HCT116 (cell line): Measurements from ENCODE around the gene NBL1. TPM values are rescaled to one million over a fixed set of nuclear protein-coding genes. Genes with fewer than 3 reads are reported as not detected.

Source experiments
- ATAC-seq: fragments of 200-7000 bp; cut with Tn5 transposase; 2 replicates; pipeline ENCODE4 v1.9.1; 2020; ENCODE audit warnings: mild to moderate bottlenecking, moderate library complexity
- BruUV-seq: library from RNA; stranded (reverse); fragments of 400-500 nt; replicated peaks from 2 replicates; lab custom pipeline; 2021; lab: Mats Ljungman, UMichigan
- CTCF ChIA-PET: fragments of 300-600 bp; sonication (Branson Sonifier 250); formaldehyde crosslinking; loops from one replicate; lab custom pipeline; 2021; ENCODE audit warnings: antibody characterized with exemption; lab: Charles Lee
- POLR2A ChIA-PET: fragments of 300-600, 350-600 bp; sonication (Branson Sonifier 250); formaldehyde crosslinking; loops from one replicate; lab custom pipeline; 2021; ENCODE audit warnings: antibody characterized with exemption; lab: Charles Lee
- RAD21 ChIA-PET, 2 experiments: fragments of 300-600 bp; sonication (Branson Sonifier 250); formaldehyde crosslinking; loops; one replicate each; lab custom pipeline; 2023; ENCODE audit warnings: low total read pairs in 2 of 2; ENCODE audit not compliant: uncharacterized antibody in 2 of 2, unreplicated experiment in 2 of 2, low non-redundant PET in 1 of 2; lab: Charles Lee
- DNase-seq: peaks from one replicate; pipeline ENCODE4 v3.0.0-alpha.2; 2010; ENCODE audit warnings: low read depth, low spot score
- H2AFZ ChIP-seq: fragments of 200-600 bp; shearing (Covaris generic), sonication (generic); 2 replicates; pipeline ENCODE4 v1.6.1; 2017; ENCODE audit warnings: low read depth, mixed run types, mixed read lengths, antibody characterized with exemption, low read length; ENCODE audit not compliant: poor library complexity, severe bottlenecking
- H3K27ac ChIP-seq: 2 replicates; pipeline ENCODE4 v1.5.1; 2012; ENCODE audit warnings: low read depth, low read length
- H3K27me3 ChIP-seq: fragments of 200-600 bp; sonication (generic); 2 replicates; pipeline ENCODE4 v1.6.1; 2016; ENCODE audit warnings: mixed run types, low read length, mixed read lengths; ENCODE audit not compliant: insufficient read depth
- H3K36me3 ChIP-seq, 2 experiments: fragments of 200-500 bp in 1 of 2; fragments of 200-600 bp in 1 of 2; sonication (Bioruptor generic) in 1 of 2; sonication (generic) in 1 of 2; 2 replicates each; pipeline versions ENCODE4 v1.5.1 to v1.6.1; 2014 to 2016; ENCODE audit warnings: low read length in 2 of 2, inconsistent platforms in 1 of 2, mixed read lengths in 1 of 2, mixed run types in 1 of 2; ENCODE audit not compliant: insufficient read depth in 2 of 2, control insufficient read depth in 1 of 2
- H3K4me1 ChIP-seq, 2 experiments: fragments of 200-600 bp in 1 of 2; sonication (generic) in 1 of 2; 2 replicates each; pipeline versions ENCODE4 v1.5.1 to v1.6.1; 2012 to 2017; ENCODE audit warnings: low read length in 2 of 2, inconsistent platforms in 1 of 2, mild to moderate bottlenecking in 1 of 2, mixed read lengths in 1 of 2, mixed run types in 1 of 2, moderate library complexity in 1 of 2; ENCODE audit not compliant: insufficient read depth in 2 of 2, control insufficient read depth in 1 of 2
- H3K4me2 ChIP-seq: fragments of 200-600 bp; sonication (generic); 2 replicates; pipeline ENCODE4 v1.6.1; 2017; ENCODE audit warnings: mixed run types, low read length, mixed read lengths
- H3K4me3 ChIP-seq, 2 experiments: fragments of 200-600 bp in 1 of 2; sonication (generic) in 1 of 2; replicated peaks in 1 of 2; 2 replicates each; pipeline ENCODE4 v1.5.1; 2011 to 2016; ENCODE audit warnings: low read length in 2 of 2, control low read depth in 1 of 2, low read depth in 1 of 2, mild to moderate bottlenecking in 1 of 2, mixed read lengths in 1 of 2, mixed run types in 1 of 2
- H3K79me2 ChIP-seq: fragments of 200-600 bp; sonication (generic); 2 replicates; pipeline ENCODE4 v1.6.1; 2017; ENCODE audit warnings: mild to moderate bottlenecking, mixed run types, low read length, moderate library complexity, mixed read lengths; ENCODE audit not compliant: insufficient read depth
- H3K9ac ChIP-seq: fragments of 200-600 bp; sonication (generic); 2 replicates; pipeline ENCODE4 v1.6.1; 2016; ENCODE audit warnings: low read length, mixed read lengths
- H3K9me2 ChIP-seq: fragments of 200-600 bp; sonication (generic), shearing (Covaris generic); 2 replicates; pipeline ENCODE4 v1.6.1; 2017; ENCODE audit warnings: mixed run types, mild to moderate bottlenecking, moderate library complexity; ENCODE audit not compliant: insufficient read depth
- H3K9me3 ChIP-seq, 2 experiments: fragments of 200-500 bp in 1 of 2; fragments of 200-600 bp in 1 of 2; sonication (Bioruptor generic) in 1 of 2; sonication (generic) in 1 of 2; 2 replicates each; pipeline ENCODE4 v1.6.1; 2014 to 2017; ENCODE audit warnings: low read length in 2 of 2, mixed read lengths in 2 of 2, inconsistent platforms in 1 of 2, low read depth in 1 of 2, mild to moderate bottlenecking in 1 of 2, mixed run types in 1 of 2, moderate library complexity in 1 of 2; ENCODE audit not compliant: control insufficient read depth in 1 of 2, insufficient read depth in 1 of 2
- H4K20me1 ChIP-seq: fragments of 200-600 bp; sonication (generic), shearing (Covaris generic); 2 replicates; pipeline ENCODE4 v1.6.1; 2017; ENCODE audit warnings: mixed run types, mild to moderate bottlenecking, moderate library complexity; ENCODE audit not compliant: insufficient read depth
- CBX3 ChIP-seq: IDR thresholded peaks from 2 replicates; pipeline ENCODE4 v1.6.1; 2012; ENCODE audit warnings: low read depth
- EGR1 ChIP-seq: IDR thresholded peaks from 2 replicates; pipeline ENCODE4 v1.6.1; 2012; ENCODE audit warnings: low read depth
- ELF1 ChIP-seq: IDR thresholded peaks from 2 replicates; pipeline ENCODE4 v1.6.1; 2012; ENCODE audit warnings: low read depth, borderline replicate concordance
- FOSL1 ChIP-seq: IDR thresholded peaks from 2 replicates; pipeline ENCODE4 v1.6.1; 2012; ENCODE audit warnings: low read depth
- JUND ChIP-seq: IDR thresholded peaks from 2 replicates; pipeline ENCODE4 v1.6.1; 2012
- POLR2A ChIP-seq: IDR thresholded peaks from 2 replicates; pipeline ENCODE4 v1.7.0; 2011; ENCODE audit warnings: borderline replicate concordance; ENCODE audit not compliant: insufficient read depth, insufficient read length; ENCODE audit errors: extremely low read depth
- POLR2AphosphoS5 ChIP-seq: IDR thresholded peaks from 2 replicates; pipeline ENCODE4 v1.6.1; 2011; ENCODE audit warnings: mild to moderate bottlenecking, low read depth, low read length, moderate library complexity
- RAD21 ChIP-seq: IDR thresholded peaks from 2 replicates; pipeline ENCODE4 v1.6.1; 2012; ENCODE audit warnings: low read depth, mild to moderate bottlenecking
- SIN3A ChIP-seq: IDR thresholded peaks from 2 replicates; pipeline ENCODE4 v1.6.1; 2012; ENCODE audit warnings: low read depth
- SP1 ChIP-seq: IDR thresholded peaks from 2 replicates; pipeline ENCODE4 v1.6.1; 2012; ENCODE audit warnings: low read depth
- TCF7L2 ChIP-seq: IDR thresholded peaks from 2 replicates; pipeline ENCODE4 v1.7.0; 2011; ENCODE audit warnings: borderline replicate concordance, inconsistent platforms; ENCODE audit not compliant: insufficient read depth, insufficient read length; ENCODE audit errors: extremely low read depth
- ZNF274 ChIP-seq: fragments of 200-500 bp; sonication (Bioruptor generic); IDR thresholded peaks from 2 replicates; pipeline ENCODE4 v1.6.1; 2014; ENCODE audit warnings: mild to moderate bottlenecking, low read depth, low read length, inconsistent platforms
- intact Hi-C: fragments of 100-400 bp; cut with micrococcal nuclease; formaldehyde crosslinking; loops from 2 replicates; pipeline ENCODE4 v1.10.0; 2022
- total RNA-seq: library from RNA; stranded (reverse); gene quantifications from one replicate; pipeline ENCODE4 v1.2.1, GENCODE V29; 2021; ENCODE audit not compliant: unreplicated experiment
- TF ChIP-seq, protein P1 (sequence below): IDR thresholded peaks from 2 replicates; pipeline ENCODE4 v1.6.1; 2011; ENCODE audit warnings: mild to moderate bottlenecking, low read length, moderate library complexity; ENCODE audit not compliant: insufficient replicate concordance; ENCODE audit errors: extremely low read depth

NBL1 gene
- total RNA-seq, 1 experiment from 2014 or later = 75.4 TPM

DNA sequence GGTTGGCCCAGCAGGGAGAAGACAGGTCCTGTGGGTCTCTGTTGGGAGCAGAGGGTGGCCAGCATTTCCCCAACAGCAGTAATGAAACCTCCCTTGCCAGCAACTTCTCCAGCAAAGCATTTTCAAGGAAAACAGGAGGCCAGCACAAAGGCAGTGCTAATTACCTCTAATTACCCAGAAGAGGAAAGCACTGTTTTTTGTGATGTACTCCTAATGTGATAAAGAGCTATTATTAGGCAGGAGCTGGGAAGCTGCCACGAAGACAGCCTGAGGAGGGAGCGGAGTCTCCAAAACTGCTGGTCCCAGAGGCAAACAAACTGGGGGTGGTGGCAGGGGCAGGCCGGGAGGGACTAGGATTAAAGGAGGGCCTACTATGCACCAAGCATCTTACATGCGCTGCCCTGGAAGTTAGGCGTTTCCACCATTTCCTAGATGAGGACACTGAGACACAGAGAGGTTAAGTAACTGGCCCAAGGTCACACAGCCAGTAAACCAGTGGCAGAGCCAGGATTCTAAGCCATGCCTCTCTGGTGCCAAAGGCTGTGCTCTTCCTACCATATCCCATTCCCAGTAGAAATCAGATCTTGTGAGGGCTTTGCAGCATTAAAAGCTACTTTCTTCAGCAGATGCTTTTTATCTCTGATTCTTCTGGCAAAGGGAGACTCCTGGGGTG is 45.1 kb downstream of the NBL1 start:
- H3K4me1 ChIP-seq = no peaks in the 10 kb centered on the region
- H3K27me3 ChIP-seq = no peaks in the 10 kb centered on the region
- no peak overlapping the region for H3K27ac ChIP-seq
- no peak overlapping the region for H2AFZ ChIP-seq
- H3K9me2 ChIP-seq = no peaks in the 10 kb centered on the region
- CTCF ChIA-PET = no interaction called here
- ATAC-seq = no peak
- DNase-seq = no peak
- H3K9ac ChIP-seq = no peak overlapping the region
- POLR2A ChIA-PET = no interaction called here
- no peaks in the 10 kb centered on the region for H3K79me2 ChIP-seq
- no TSS peak for BruUV-seq
- TF ChIP-seq POLR2A (no peak), ELF1 (no peak), RAD21 (no peak), ZNF274 (no peak), JUND (no peak), POLR2AphosphoS5 (no peak), SIN3A (no peak), SP1 (no peak), CBX3 (no peak), EGR1 (no peak), FOSL1 (no peak), TCF7L2 (no peak)
- TF ChIP-seq, protein P1, sequence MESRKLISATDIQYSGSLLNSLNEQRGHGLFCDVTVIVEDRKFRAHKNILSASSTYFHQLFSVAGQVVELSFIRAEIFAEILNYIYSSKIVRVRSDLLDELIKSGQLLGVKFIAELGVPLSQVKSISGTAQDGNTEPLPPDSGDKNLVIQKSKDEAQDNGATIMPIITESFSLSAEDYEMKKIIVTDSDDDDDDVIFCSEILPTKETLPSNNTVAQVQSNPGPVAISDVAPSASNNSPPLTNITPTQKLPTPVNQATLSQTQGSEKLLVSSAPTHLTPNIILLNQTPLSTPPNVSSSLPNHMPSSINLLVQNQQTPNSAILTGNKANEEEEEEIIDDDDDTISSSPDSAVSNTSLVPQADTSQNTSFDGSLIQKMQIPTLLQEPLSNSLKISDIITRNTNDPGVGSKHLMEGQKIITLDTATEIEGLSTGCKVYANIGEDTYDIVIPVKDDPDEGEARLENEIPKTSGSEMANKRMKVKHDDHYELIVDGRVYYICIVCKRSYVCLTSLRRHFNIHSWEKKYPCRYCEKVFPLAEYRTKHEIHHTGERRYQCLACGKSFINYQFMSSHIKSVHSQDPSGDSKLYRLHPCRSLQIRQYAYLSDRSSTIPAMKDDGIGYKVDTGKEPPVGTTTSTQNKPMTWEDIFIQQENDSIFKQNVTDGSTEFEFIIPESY = no peak
- intact Hi-C loops = no loop called here
- no peak overlapping the region for H3K4me3 ChIP-seq
- H3K9me3 ChIP-seq = no peaks in the 10 kb centered on the region
- no peaks in the 10 kb centered on the region for H3K36me3 ChIP-seq
- RAD21 ChIA-PET = no interaction called here
- no peaks in the 10 kb centered on the region for H4K20me1 ChIP-seq
- H3K4me2 ChIP-seq = no peak overlapping the region
